ENCODE results near the gene GRIK1.
"Not testable (repeated sequence)": the region's sequence is repeated elsewhere in the genome, so short reads cannot be mapped to it uniquely, and the experiment has no call there.

Gene GRIK1

GRCh38 chr21:29639366-29640079, 300.3 kb downstream of the GRIK1 start:
- no peak for DNase-seq

DNA sequence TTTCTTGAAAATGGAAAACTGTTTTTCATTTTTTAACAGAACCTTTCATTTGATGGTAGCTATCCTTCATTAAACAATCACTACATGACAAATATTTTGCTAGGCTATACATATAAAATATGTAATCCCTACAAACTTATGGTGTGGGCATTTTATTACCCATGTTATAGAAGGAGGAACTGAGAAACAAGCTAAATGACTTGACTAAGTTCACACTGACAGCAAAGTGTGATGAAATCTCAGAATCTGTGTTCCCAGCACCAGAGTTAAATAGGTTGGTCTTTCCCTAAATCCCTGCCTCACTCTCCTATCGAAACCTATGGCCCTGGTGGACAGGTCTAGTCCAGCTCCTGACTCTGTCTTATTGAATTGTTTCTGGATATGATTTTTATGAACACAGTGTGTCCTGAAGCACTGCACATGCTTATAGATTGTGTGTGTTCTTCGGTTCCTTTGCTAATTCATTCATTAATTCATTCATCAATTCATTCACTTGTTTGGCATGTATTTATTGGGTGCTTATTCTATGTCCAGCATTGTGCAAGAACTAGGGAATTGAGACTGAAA, 301.0 kb downstream of the GRIK1 start:
- no peak for DNase-seq

- DNase-seq, result no peak
These were observed 301.7 kb downstream of the GRIK1 start for GRCh38 chr21:29638138-29638537.

- DNase-seq, result no peak
These were observed 302.2 kb downstream of the GRIK1 start for GRCh38 chr21:29637553-29637952.

DNA sequence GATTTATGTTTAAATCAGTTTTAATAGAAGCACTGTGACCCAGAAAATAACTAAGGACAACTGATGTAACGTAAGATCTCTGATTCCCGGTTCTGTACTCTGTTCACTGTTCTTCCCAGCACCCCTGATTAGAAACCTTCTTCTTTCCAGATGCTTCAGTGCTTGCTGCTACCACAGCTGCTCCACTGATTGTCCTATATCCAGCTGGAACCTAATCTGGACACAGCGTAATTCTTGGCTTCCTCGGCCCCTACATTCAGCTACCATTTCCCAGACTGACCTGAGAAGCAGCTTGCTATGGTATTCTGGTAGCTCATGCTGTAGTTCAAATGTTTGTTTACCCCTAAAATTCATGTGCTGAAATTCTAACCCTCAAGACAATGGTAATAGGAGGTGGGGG, 302.7 kb downstream of the GRIK1 start:
- no peak for DNase-seq

DNA sequence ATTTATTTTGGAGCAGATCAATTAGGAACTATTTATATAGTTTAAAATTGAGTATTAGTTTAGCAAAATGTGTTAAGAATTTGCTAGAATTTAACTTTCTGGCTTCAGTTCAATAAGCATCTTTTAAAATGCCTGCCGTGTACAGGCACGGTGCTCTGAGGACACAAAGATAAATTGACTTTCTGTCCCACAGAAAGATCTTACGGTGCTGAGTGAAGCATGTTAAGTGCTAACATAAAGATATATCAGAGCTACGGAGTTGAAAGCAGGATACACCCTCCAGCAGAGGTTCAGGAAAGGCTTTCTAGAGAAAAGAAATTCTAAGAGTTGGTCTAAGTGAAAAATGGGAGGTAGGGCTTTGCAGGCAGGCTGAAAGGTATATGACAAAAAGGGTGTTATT, 305.4 kb downstream of the GRIK1 start:
- no peak for DNase-seq

DNA sequence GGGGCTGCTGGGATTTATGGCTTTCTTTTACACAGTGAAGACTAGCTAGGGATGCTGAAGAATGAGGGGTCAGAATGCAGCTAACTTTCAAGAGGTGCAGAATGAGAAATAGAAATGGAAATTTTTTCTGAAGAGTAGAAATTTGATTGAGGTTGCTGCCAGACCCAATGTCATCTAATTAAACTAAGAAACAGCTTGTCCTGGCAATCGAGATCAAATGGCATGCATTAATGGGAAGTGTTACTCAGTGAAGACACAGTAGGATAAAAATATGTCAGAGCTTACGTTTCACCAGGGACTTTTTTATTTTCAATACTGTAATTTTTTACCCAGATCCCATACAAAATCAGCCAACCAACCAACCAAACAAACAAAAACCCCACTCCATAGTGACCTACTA, 306.0 kb downstream of the GRIK1 start:
- DNase-seq, result no peak

DNA sequence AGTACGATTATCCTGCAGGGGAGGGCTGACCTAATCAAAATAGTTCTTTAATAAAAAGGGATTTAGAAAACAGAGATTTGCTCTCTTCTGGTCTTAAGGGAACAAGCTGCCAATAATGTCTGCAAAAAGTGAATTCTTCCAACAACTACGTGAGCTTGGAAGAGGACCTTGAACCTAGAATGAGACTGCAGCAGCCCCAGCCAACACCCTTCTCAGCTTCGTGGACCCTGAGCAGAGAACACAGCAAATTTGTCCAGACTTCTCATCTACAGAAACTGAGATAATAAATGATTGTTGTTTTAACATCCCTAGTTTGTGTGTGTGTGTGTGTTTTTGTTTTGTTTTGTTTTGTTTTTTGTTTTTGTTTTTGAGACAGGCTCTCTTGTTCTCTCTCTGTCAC, 309.4 kb downstream of the GRIK1 start:
- no peak for DNase-seq

GRCh38 chr21:29627905-29628304, 311.9 kb downstream of the GRIK1 start:
- DNase-seq, result no peak

DNA sequence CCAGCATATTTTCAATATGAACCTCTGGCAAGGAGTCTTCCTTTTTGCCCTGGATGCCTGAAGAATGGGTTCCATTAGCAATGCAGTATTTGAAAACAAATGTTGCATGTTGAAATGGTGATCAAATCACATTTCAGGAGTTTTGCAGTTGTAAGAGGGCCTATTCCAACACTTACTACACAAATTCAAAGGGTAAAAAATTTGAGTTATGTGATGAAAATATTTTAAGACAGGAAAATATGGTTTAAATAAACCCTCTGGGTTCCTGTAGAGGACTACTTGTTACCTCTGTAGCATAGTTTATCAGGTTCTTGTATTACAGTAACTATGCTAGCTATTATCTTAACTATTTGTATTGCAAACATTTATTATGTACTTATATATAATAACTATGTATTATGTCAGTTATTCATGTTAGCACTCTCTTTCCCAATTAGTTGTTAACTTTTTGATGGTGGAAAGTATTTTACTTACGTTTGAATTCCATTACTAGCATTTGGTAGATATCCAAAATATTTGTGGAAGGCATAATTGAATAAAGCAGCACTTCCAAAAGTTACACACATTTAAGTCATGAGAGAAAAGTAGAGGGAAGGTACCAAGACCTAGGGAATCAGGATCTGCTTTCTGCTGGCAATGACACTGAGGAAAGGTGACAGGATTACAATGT, 312.9 kb downstream of the GRIK1 start:
- no peak for DNase-seq

DNA sequence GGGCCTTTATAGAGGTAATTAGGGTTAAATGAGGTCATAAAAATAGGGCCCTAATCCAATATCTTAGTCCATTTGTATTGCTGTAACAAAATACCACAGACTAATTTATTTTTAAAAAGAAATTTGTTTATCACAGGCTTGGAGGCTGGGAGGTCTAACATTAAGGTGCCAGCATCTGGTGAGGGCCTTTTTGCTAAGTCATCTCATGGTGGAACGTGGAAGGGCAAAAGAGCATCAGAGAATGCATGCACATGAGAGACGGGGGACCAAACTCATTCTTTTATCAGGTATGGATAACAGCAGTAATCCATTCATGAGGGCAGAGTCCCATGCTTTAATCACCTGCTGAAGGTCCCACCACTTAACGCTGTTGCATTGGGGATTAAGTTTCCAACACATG, 313.8 kb downstream of the GRIK1 start:
- no peak for DNase-seq

GRCh38 chr21:29624776-29625175, 315.0 kb downstream of the GRIK1 start:
- DNase-seq, result no peak

- DNase-seq, result no peak
These were observed 318.3 kb downstream of the GRIK1 start for GRCh38 chr21:29621525-29621924.

DNA sequence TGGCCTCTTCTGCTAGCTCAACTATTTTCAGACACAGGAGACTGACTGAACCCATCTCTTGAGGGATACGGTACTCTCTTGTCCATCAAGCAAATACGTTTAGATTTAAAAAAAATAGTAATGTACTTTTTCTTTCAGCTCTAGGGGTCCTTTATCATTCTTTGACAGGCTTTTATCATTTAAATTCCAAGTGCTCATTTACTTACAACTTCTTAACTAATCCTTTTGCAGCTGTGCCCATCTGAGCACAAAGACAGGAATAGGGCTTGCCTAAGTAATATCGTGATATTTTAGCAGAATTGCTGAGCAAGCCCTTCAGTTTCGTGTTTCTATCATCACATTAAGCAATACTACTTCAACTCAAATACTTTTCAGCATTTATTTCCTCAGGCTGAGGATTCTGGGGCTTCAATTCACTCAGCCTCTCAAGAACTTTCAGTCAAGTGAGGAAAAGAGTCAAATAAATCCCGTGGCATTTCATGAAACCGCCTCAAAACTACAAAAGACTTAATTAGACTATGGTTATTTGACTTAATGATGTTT, 323.5 kb downstream of the GRIK1 start:
- DNase-seq, result no peak

GRCh38 chr21:29613877-29614276, 325.9 kb downstream of the GRIK1 start:
- no peak for DNase-seq

- no peak for DNase-seq
These were observed 326.8 kb downstream of the GRIK1 start for GRCh38 chr21:29613021-29613420.

DNA sequence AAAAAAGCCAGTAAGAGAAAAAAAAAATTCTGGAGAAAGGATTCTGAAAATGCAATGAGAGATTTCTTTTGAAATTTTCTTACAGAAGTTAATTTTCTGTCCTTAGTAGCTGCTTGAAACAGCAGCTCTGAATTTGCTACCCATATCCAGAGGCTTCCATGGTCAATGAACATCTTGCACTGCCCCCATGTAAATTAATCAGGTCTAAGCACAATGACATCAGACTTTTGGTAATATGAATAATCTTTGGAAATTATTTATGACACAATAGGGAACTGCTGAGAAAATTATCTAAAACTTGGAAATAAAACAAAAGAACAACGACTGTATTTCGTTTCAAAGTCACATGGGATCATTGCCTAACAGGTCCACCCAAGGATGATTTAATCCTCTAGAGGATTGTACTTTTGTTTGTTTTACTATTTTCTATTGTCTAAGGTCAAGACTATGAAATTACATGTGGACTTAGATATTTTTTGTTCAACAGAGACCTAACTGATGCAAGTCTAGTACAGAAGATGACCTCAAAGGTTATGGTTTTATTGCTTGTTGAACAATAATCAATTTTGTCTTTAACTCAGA, 328.9 kb downstream of the GRIK1 start:
- no peak for DNase-seq

DNA sequence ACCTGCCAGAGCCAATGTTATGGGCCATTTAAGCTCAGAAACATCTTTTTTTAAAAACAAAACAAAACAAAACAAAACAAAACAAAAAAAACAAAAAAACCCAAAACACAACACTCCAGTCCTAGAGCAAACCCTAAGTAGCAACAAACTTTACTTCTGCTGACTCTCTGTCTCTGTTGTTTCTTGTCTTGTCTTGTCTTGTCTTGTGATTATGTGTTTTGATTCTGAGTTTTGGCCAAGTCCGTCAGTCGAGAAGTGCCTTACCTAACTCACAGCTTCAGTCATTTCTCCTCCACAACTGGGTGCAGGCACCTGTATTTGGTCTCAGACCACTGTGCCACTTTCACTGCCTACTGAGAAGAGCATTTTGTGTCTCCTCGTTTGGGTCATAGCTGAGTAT, 333.2 kb downstream of the GRIK1 start:
- DNase-seq, result no peak

DNA sequence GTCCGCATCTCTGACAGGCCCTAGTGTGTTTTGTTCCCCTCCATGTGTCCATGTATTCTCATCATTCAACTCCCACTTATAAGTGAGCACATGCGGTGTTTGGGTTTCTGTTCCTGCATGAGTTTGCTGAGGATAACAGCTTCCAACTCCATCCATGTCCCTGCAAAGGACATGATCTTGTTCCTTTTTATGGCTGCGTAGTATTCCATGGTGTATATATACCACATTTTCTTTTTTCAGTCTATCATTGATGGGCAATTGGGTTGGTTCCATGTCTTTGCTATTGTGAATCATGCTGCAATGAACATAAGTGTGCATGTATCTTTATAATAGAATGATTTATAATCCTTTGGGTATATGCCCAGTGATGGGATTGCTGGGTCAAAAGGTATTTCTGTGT, 334.6 kb downstream of the GRIK1 start:
- not testable (repeated sequence) for DNase-seq

GRCh38 chr21:29604076-29604475, 335.7 kb downstream of the GRIK1 start:
- no peak for DNase-seq

GRCh38 chr21:29601047-29601446, 338.7 kb downstream of the GRIK1 start:
- no peak for DNase-seq

GRCh38 chr21:29586696-29587095, 353.1 kb downstream of the GRIK1 start:
- DNase-seq, result no peak

GRCh38 chr21:29585462-29585861, 354.3 kb downstream of the GRIK1 start:
- no peak for DNase-seq

- no peak for DNase-seq
These were observed 356.3 kb downstream of the GRIK1 start for GRCh38 chr21:29583424-29583924.
